CD4-positive, alpha-beta memory T cell (primary cell): ENCODE results near the gene SERPINA1. TPM values are rescaled to one million over a fixed set of nuclear protein-coding genes. Genes with fewer than 3 reads are reported as not detected.

Experiments
- CTCF ChIA-PET: fragments of 350-600 bp; sonication (Branson Sonifier 250); formaldehyde crosslinking; loops from one replicate; lab custom pipeline; 2021; ENCODE audit warnings: inconsistent platforms; ENCODE audit not compliant: partially characterized antibody; lab: Charles Lee
- POLR2A ChIA-PET: fragments of 350-600 bp; sonication (Branson Sonifier 250); formaldehyde crosslinking; loops from one replicate; lab custom pipeline; 2021; ENCODE audit not compliant: partially characterized antibody; lab: Charles Lee
- DNase-seq, 5 donors: peaks; one replicate each; pipeline versions ENCODE4 v3.0.0 to v3.0.0-alpha.2; 2020 to 2022; ENCODE audit warnings: mixed read lengths in 1 of 5
- H3K27ac ChIP-seq: one replicate; pipeline ENCODE4 v1.7.0; 2013; ENCODE audit warnings: low read depth, low read length
- H3K27me3 ChIP-seq: 2 replicates; pipeline ENCODE4 v1.7.0; 2013; ENCODE audit warnings: mild to moderate bottlenecking, low read length, moderate library complexity; ENCODE audit not compliant: insufficient read depth
- H3K36me3 ChIP-seq: 2 replicates; pipeline ENCODE4 v1.7.0; 2013; ENCODE audit warnings: mild to moderate bottlenecking, low read length, moderate library complexity; ENCODE audit not compliant: insufficient read depth
- H3K4me1 ChIP-seq: 2 replicates; pipeline ENCODE4 v1.7.0; 2013; ENCODE audit warnings: mild to moderate bottlenecking, low read length, moderate library complexity; ENCODE audit not compliant: insufficient read depth
- H3K4me3 ChIP-seq, 2 donors: one replicate each; pipeline ENCODE4 v1.7.0; 2013; ENCODE audit warnings: low read length in 2 of 2, mild to moderate bottlenecking in 1 of 2
- H3K9me3 ChIP-seq, 2 donors: one replicate each; pipeline ENCODE4 v1.7.0; 2013; ENCODE audit warnings: low read length in 2 of 2, control low read depth in 1 of 2; ENCODE audit not compliant: control insufficient read depth in 1 of 2
- H3K27ac Mint-ChIP-seq, 7 donors: one replicate each; pipeline ENCODE4 v1.8.0; 2020 to 2021; ENCODE audit warnings: mixed read lengths in 7 of 7, mild to moderate bottlenecking in 6 of 7, inconsistent platforms in 3 of 7, moderate library complexity in 3 of 7
- H3K27me3 Mint-ChIP-seq, 2 donors: one replicate each; pipeline ENCODE4 v1.8.0; 2020 to 2021; ENCODE audit warnings: mixed read lengths in 2 of 2
- H3K36me3 Mint-ChIP-seq, 2 donors: one replicate each; pipeline ENCODE4 v1.8.0; 2020 to 2021; ENCODE audit warnings: mixed read lengths in 2 of 2, inconsistent platforms in 1 of 2, mild to moderate bottlenecking in 1 of 2
- H3K4me1 Mint-ChIP-seq, 4 donors: one replicate each; pipeline ENCODE4 v1.8.0; 2020 to 2021; ENCODE audit warnings: mixed read lengths in 4 of 4, mild to moderate bottlenecking in 1 of 4
- H3K4me3 Mint-ChIP-seq, 8 donors: one replicate each; pipeline ENCODE4 v1.8.0; 2020 to 2021; ENCODE audit warnings: mixed read lengths in 8 of 8, mild to moderate bottlenecking in 7 of 8, moderate library complexity in 6 of 8, inconsistent platforms in 3 of 8
- H3K9me3 Mint-ChIP-seq, 8 donors: one replicate each; pipeline ENCODE4 v1.8.0; 2020 to 2021; ENCODE audit warnings: mixed read lengths in 8 of 8, mild to moderate bottlenecking in 5 of 8, inconsistent platforms in 3 of 8, moderate library complexity in 1 of 8
- intact Hi-C: fragments of 100-400 bp; cut with micrococcal nuclease; formaldehyde crosslinking; loops from one replicate; pipeline ENCODE4 v1.15.1; 2023
- polyA plus RNA-seq, 2 donors: library from polyadenylated mRNA; unstranded; fragments of 300-500 nt; fragmentation: Illumina TruSeq; gene quantifications; one replicate each; pipeline ENCODE4 v1.2.3, GENCODE V29; 2021
- total RNA-seq, 2 experiments: library from RNA; stranded (reverse); gene quantifications; one replicate each; pipeline ENCODE4 v1.2.3, GENCODE V29; 2021

The SERPINA1 gene
- total and polyA plus RNA-seq, 4 experiments from 2014 or later: 0.44 to 0.58 TPM; not detected in 2

- DNase-seq: no peak
- peaks cover 0 to 2% (median 0%) of the 10 kb centered on the region in 8 donors for H3K9me3 Mint-ChIP-seq
- H3K4me1 Mint-ChIP-seq: no peaks in the 10 kb centered on the region
- H3K36me3 ChIP-seq: no peaks in the 10 kb centered on the region
- no peaks in the 10 kb centered on the region for H3K36me3 Mint-ChIP-seq
- no peaks in the 10 kb centered on the region for H3K27me3 ChIP-seq
- intact Hi-C loops: no loop called here
- H3K27ac Mint-ChIP-seq: no peak overlapping the region
- no peak overlapping the region for H3K4me3 Mint-ChIP-seq
- H3K27me3 Mint-ChIP-seq: peaks cover 3 to 12% of the 10 kb centered on the region in 2 donors
- no peaks in the 10 kb centered on the region for H3K9me3 ChIP-seq
- POLR2A ChIA-PET: no interaction called here
- CTCF ChIA-PET: no interaction called here
- H3K4me1 ChIP-seq: no peaks in the 10 kb centered on the region
- no peak overlapping the region for H3K27ac ChIP-seq
- H3K4me3 ChIP-seq: no peak overlapping the region
These were observed 11.2 kb downstream of the SERPINA1 start for GRCh38 chr14:94376976-94377865.

- Histone ChIP-seq H3K9me3 (no peaks in the 10 kb centered on the region), H3K36me3 (no peaks in the 10 kb centered on the region), H3K4me3 (no peak overlapping the region), H3K27ac (no peak overlapping the region), H3K27me3 (no peaks in the 10 kb centered on the region), H3K4me1 (no peaks in the 10 kb centered on the region)
- H3K4me3 Mint-ChIP-seq: no peak overlapping the region
- DNase-seq: no peak
- H3K27ac Mint-ChIP-seq: no peak overlapping the region
- no peaks in the 10 kb centered on the region for H3K4me1 Mint-ChIP-seq
- no peaks in the 10 kb centered on the region for H3K36me3 Mint-ChIP-seq
- peaks cover 3 to 14% of the 10 kb centered on the region in 2 donors for H3K27me3 Mint-ChIP-seq
- H3K9me3 Mint-ChIP-seq: peaks cover 0 to 2% (median 0%) of the 10 kb centered on the region in 8 donors
- ChIA-PET POLR2A (no interaction called here), CTCF (no interaction called here)
- intact Hi-C loops: no loop called here
These were observed 12.1 kb downstream of the SERPINA1 start for GRCh38 chr14:94376108-94376975.

- ChIA-PET POLR2A (no interaction called here), CTCF (no interaction called here)
- no peaks in the 10 kb centered on the region for H3K36me3 ChIP-seq
- H3K27ac ChIP-seq: no peak overlapping the region
- no peaks in the 10 kb centered on the region for H3K9me3 ChIP-seq
- no peak overlapping the region for H3K27ac Mint-ChIP-seq
- no peak for DNase-seq
- intact Hi-C loops: no loop called here
- H3K4me3 Mint-ChIP-seq: no peak overlapping the region
- H3K4me1 ChIP-seq: no peaks in the 10 kb centered on the region
- no peaks in the 10 kb centered on the region for H3K27me3 ChIP-seq
- peaks cover 0 to 2% (median 0%) of the 10 kb centered on the region in 8 donors for H3K9me3 Mint-ChIP-seq
- H3K27me3 Mint-ChIP-seq: peaks cover 3 to 15% of the 10 kb centered on the region in 2 donors
- no peak overlapping the region for H3K4me3 ChIP-seq
- no peaks in the 10 kb centered on the region for H3K4me1 Mint-ChIP-seq
- no peaks in the 10 kb centered on the region for H3K36me3 Mint-ChIP-seq
These were observed 12.8 kb downstream of the SERPINA1 start for GRCh38 chr14:94375552-94376107.

GRCh38 chr14:94374749-94375260 lies 13.6 kb downstream of the SERPINA1 start:
- Histone ChIP-seq H3K36me3 (no peaks in the 10 kb centered on the region), H3K27me3 (no peaks in the 10 kb centered on the region), H3K4me1 (no peaks in the 10 kb centered on the region), H3K4me3 (no peak overlapping the region), H3K9me3 (no peaks in the 10 kb centered on the region), H3K27ac (no peak overlapping the region)
- CTCF ChIA-PET: no interaction called here
- H3K27me3 Mint-ChIP-seq: peaks cover 1 to 12% of the 10 kb centered on the region in 2 donors
- intact Hi-C loops: no loop called here
- DNase-seq: no peak
- POLR2A ChIA-PET: no interaction called here
- H3K4me3 Mint-ChIP-seq: no peak overlapping the region
- H3K9me3 Mint-ChIP-seq: peaks cover 0 to 2% (median 0%) of the 10 kb centered on the region in 8 donors
- H3K27ac Mint-ChIP-seq: no peak overlapping the region
- H3K36me3 Mint-ChIP-seq: no peaks in the 10 kb centered on the region
- H3K4me1 Mint-ChIP-seq: no peaks in the 10 kb centered on the region

GRCh38 chr14:94374116-94374515 lies 14.3 kb downstream of the SERPINA1 start:
- Histone ChIP-seq H3K4me3 (no peak overlapping the region), H3K9me3 (no peaks in the 10 kb centered on the region), H3K27me3 (no peaks in the 10 kb centered on the region), H3K36me3 (no peaks in the 10 kb centered on the region), H3K4me1 (no peaks in the 10 kb centered on the region), H3K27ac (no peak overlapping the region)
- CTCF ChIA-PET: no interaction called here
- POLR2A ChIA-PET: no interaction called here
- H3K9me3 Mint-ChIP-seq: peaks cover 0 to 2% (median 0%) of the 10 kb centered on the region in 8 donors
- H3K36me3 Mint-ChIP-seq: no peaks in the 10 kb centered on the region
- no peak for DNase-seq
- H3K4me3 Mint-ChIP-seq: no peak overlapping the region
- peaks cover 1 to 9% of the 10 kb centered on the region in 2 donors for H3K27me3 Mint-ChIP-seq
- intact Hi-C loops: no loop called here
- no peak overlapping the region for H3K27ac Mint-ChIP-seq
- H3K4me1 Mint-ChIP-seq: no peaks in the 10 kb centered on the region

GRCh38 chr14:94373708-94374107 lies 14.7 kb downstream of the SERPINA1 start:
- H3K4me1 Mint-ChIP-seq: no peaks in the 10 kb centered on the region
- no peak overlapping the region for H3K27ac ChIP-seq
- H3K4me3 ChIP-seq: no peak overlapping the region
- H3K27me3 ChIP-seq: no peaks in the 10 kb centered on the region
- POLR2A ChIA-PET: no interaction called here
- H3K36me3 ChIP-seq: no peaks in the 10 kb centered on the region
- H3K27ac Mint-ChIP-seq: no peak overlapping the region
- H3K4me1 ChIP-seq: no peaks in the 10 kb centered on the region
- no peak overlapping the region for H3K4me3 Mint-ChIP-seq
- no peaks in the 10 kb centered on the region for H3K36me3 Mint-ChIP-seq
- H3K9me3 Mint-ChIP-seq: peaks cover 0 to 2% (median 0%) of the 10 kb centered on the region in 8 donors
- no peak for DNase-seq
- no peaks in the 10 kb centered on the region for H3K9me3 ChIP-seq
- intact Hi-C loops: no loop called here
- H3K27me3 Mint-ChIP-seq: peaks cover 1 to 6% of the 10 kb centered on the region in 2 donors
- CTCF ChIA-PET: no interaction called here
